PFSK-1 (cell line): ENCODE results near the gene ABHD6.

Experiments used
- FOXP2 ChIP-seq: optimal IDR thresholded peaks from 2 replicates; pipeline ENCODE3; 2011; ENCODE audit warnings: borderline replicate concordance, control low read depth, inconsistent platforms; ENCODE audit not compliant: insufficient read depth; ENCODE audit errors: extremely low read length, extremely low read depth
- POLR2AphosphoS5 ChIP-seq: IDR thresholded peaks from 2 replicates; pipeline ENCODE4 v1.6.1; 2012; ENCODE audit warnings: low read depth, mild to moderate bottlenecking, control low read depth, low read length, moderate library complexity
- REST ChIP-seq, 2 experiments: IDR thresholded peaks; 2 replicates each; pipeline versions ENCODE4 v1.6.1 to v1.8.0; 2011 to 2012; ENCODE audit warnings: low read depth in 2 of 2, low read length in 2 of 2, control low read depth in 1 of 2, inconsistent platforms in 1 of 2, mild to moderate bottlenecking in 1 of 2, moderate library complexity in 1 of 2; ENCODE audit not compliant: insufficient read depth in 1 of 2
- SIN3A ChIP-seq: IDR thresholded peaks from 2 replicates; pipeline ENCODE4 v1.6.1; 2012; ENCODE audit warnings: mild to moderate bottlenecking, low read length, moderate library complexity, borderline replicate concordance; ENCODE audit not compliant: insufficient read depth
- TAF1 ChIP-seq: IDR thresholded peaks from 2 replicates; pipeline ENCODE4 v1.6.1; 2012; ENCODE audit warnings: low read length, control low read depth, borderline replicate concordance; ENCODE audit not compliant: insufficient read depth

ABHD6 gene

GRCh38 chr3:58215317-58216025 lies 22.1 kb upstream of the ABHD6 start:
- TF ChIP-seq SIN3A, result no peak
- TF ChIP-seq TAF1, result no peak
- no peak for TF ChIP-seq REST (IDR thresholded peaks at IDR 0.05; ENCODE audit: insufficient read depth in 1 of 2, low read depth in 2 of 2, low read length in 2 of 2)
- TF ChIP-seq FOXP2, result no peak
- no peak for TF ChIP-seq POLR2AphosphoS5

- TF ChIP-seq TAF1 (no peak), POLR2AphosphoS5 (no peak), REST (IDR thresholded peaks at IDR 0.05; ENCODE audit: insufficient read depth in 1 of 2, low read depth in 2 of 2, low read length in 2 of 2) (no peak), FOXP2 (no peak), SIN3A (no peak)
Measured at GRCh38 chr3:58216496-58217195, 20.9 kb upstream of the ABHD6 start.

GRCh38 chr3:58217209-58217811 lies 20.3 kb upstream of the ABHD6 start:
- no peak for TF ChIP-seq SIN3A
- no peak for TF ChIP-seq TAF1
- no peak for TF ChIP-seq POLR2AphosphoS5
- no peak for TF ChIP-seq FOXP2
- TF ChIP-seq REST (IDR thresholded peaks at IDR 0.05; ENCODE audit: insufficient read depth in 1 of 2, low read depth in 2 of 2, low read length in 2 of 2), result no peak

- TF ChIP-seq SIN3A, result no peak
- no peak for TF ChIP-seq TAF1
Measured at GRCh38 chr3:58218904-58219303, 18.7 kb upstream of the ABHD6 start.

GRCh38 chr3:58222161-58222724 lies 15.3 kb upstream of the ABHD6 start:
- TF ChIP-seq SIN3A (no peak), FOXP2 (no peak), TAF1 (no peak), POLR2AphosphoS5 (no peak), REST (IDR thresholded peaks at IDR 0.05; ENCODE audit: insufficient read depth in 1 of 2, low read depth in 2 of 2, low read length in 2 of 2) (no peak)
